ENCODE results near the gene NFATC4. TPM values are rescaled to one million over a fixed set of nuclear protein-coding genes. Genes with fewer than 3 reads are reported as not detected.

NFATC4 gene
- total RNA-seq, 2 donors from 2014 or later: 11.2 to 24.0 TPM

- DNase-seq: no peak
- no peak for TF ChIP-seq CTCF (IDR thresholded peaks at IDR 0.05)
- Histone ChIP-seq H3K4me1 (peaks cover 4% of the 10 kb centered on the region), H3K4me3 (no peak overlapping the region), H3K27me3 (no peaks in the 10 kb centered on the region), H3K9me3 (no peaks in the 10 kb centered on the region), H3K27ac (peak overlapping the region; percentile 72), H3K36me3 (no peaks in the 10 kb centered on the region), H3K9ac (ENCODE audit: low read depth in 2 of 2, low read length in 2 of 2) (peak overlapping the region in 1 of 2 donors; percentile 28)
- intact Hi-C loops (cut with DNase I): no loop called here
Measured at GRCh38 chr14:24417832-24418491, 50.0 kb downstream of the NFATC4 start.

- intact Hi-C loops (cut with DNase I): no loop called here
- H3K9me3 ChIP-seq: no peaks in the 10 kb centered on the region
- DNase-seq: peak; percentile 63
Measured at GRCh38 chr14:24418492-24418873, 50.5 kb downstream of the NFATC4 start.

DNA sequence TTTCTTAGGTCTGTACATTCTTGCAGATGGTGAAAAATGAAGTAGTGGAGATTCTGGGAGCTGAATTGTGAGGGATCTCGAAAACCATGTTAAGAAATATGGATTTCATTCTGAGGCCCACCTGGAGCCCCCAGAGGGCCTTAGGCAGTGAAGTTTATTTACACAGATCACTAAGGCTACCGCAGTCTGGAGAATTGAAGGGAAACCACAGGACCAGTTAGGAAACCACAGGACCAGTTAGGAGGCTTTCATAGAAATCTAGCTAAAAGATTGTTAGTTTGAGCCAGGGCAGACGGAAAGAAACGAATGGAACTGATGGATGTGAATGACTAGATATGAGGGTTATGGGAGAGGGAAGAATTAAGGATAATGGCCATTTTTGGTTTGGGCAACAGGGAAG lies 54.3 kb downstream of the NFATC4 start:
- H3K36me3 ChIP-seq: no peaks in the 10 kb centered on the region
- intact Hi-C loops (cut with DNase I): no loop called here
- no peaks in the 10 kb centered on the region for H3K9me3 ChIP-seq
- no peak for TF ChIP-seq CTCF (IDR thresholded peaks at IDR 0.05)
- no peak for DNase-seq
- H3K4me1 ChIP-seq: peaks cover 13% of the 10 kb centered on the region
- peak overlapping the region; percentile 75 for H3K27ac ChIP-seq
- no peak overlapping the region for H3K9ac ChIP-seq (ENCODE audit: low read depth in 2 of 2, low read length in 2 of 2)
- H3K27me3 ChIP-seq: no peaks in the 10 kb centered on the region
- no peak overlapping the region for H3K4me3 ChIP-seq

More at GRCh38 chr14:24418492-24418873, 50.5 kb downstream of the NFATC4 start:
- TF ChIP-seq CTCF (IDR thresholded peaks at IDR 0.05): no peak
- peaks cover 4% of the 10 kb centered on the region for H3K4me1 ChIP-seq
- no peaks in the 10 kb centered on the region for H3K27me3 ChIP-seq
- H3K36me3 ChIP-seq: no peaks in the 10 kb centered on the region
- peak overlapping the region in 1 of 2 donors; percentile 28 for H3K9ac ChIP-seq (ENCODE audit: low read depth in 2 of 2, low read length in 2 of 2)
- peak overlapping the region; percentile 72 for H3K27ac ChIP-seq
- H3K4me3 ChIP-seq: no peak overlapping the region

DNA sequence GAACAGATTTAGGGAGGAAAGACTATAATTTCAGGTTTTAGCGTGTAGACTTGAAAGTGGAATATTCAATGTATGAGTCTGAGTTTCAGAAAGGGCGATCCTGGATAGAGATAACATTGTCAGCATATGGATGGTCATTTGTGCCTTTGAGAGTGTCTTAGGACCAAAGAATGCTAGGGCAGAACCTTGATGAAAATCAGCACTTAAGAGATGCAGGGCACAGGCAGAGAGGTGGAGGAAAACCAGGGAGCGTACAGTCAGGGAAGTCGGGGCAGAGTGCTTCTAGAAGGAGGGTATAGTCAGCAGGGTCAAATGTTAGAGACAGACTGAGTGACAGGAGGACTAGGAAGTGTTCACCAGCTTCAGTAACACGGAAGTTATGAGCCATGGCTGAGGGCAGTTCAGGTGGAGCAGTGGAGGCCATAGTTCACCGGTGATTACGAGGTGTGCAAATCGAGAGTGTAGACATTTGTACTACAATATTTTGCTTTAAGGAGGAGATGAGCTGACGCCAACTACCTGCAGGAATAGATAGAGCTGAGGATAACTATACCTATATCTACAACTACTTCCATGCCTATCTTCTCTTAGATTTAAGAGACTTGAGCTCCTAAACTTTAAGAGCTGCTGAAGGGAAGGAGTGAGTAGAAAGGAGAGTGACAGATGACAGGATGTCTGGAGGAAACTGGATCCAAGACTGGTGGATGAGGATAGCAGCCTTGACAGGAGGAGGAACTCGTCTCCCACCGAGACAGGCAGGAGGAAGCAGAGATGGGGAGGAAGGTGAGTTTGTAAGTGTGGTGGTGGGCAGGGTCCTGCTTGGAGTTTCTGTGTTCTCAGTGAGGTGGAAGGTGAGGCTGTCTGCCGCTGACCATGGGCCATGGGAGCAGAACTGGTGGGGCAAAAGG lies 55.0 kb downstream of the NFATC4 start:
- no peaks in the 10 kb centered on the region for H3K27me3 ChIP-seq
- H3K27ac ChIP-seq: peak overlapping the region; percentile 75
- intact Hi-C loops (cut with DNase I): no loop called here
- peak overlapping the region; percentile 52 to 74 for H3K9ac ChIP-seq (ENCODE audit: low read depth in 2 of 2, low read length in 2 of 2)
- TF ChIP-seq CTCF (IDR thresholded peaks at IDR 0.05): no peak
- H3K4me3 ChIP-seq: peak overlapping the region; percentile 14
- peaks cover 18% of the 10 kb centered on the region for H3K4me1 ChIP-seq
- H3K36me3 ChIP-seq: no peaks in the 10 kb centered on the region
- H3K9me3 ChIP-seq: no peaks in the 10 kb centered on the region
- peak; percentile 78 for DNase-seq

- Histone ChIP-seq H3K4me1 (peaks cover 16% of the 10 kb centered on the region), H3K27me3 (no peaks in the 10 kb centered on the region), H3K9me3 (no peaks in the 10 kb centered on the region), H3K27ac (peak overlapping the region; percentile 79), H3K4me3 (no peak overlapping the region), H3K36me3 (no peaks in the 10 kb centered on the region), H3K9ac (ENCODE audit: low read depth in 2 of 2, low read length in 2 of 2) (no peak overlapping the region)
- intact Hi-C loops (cut with DNase I): no loop called here
- DNase-seq: no peak
- no peak for TF ChIP-seq CTCF (IDR thresholded peaks at IDR 0.05)
Measured at GRCh38 chr14:24425704-24426103, 57.7 kb downstream of the NFATC4 start.
